Ishikawa (cell line): Measurements from ENCODE around the gene DNAH7.

Experiments used
- CEBPB ChIP-seq: IDR thresholded peaks from 2 replicates; pipeline ENCODE4 v1.6.1; 2012
- CREB1 ChIP-seq: IDR thresholded peaks from 2 replicates; pipeline ENCODE4 v1.6.1; 2012; ENCODE audit warnings: low read depth
- EGR1 ChIP-seq: IDR thresholded peaks from 2 replicates; pipeline ENCODE4 v1.6.1; 2012
- EP300 ChIP-seq: IDR thresholded peaks from 2 replicates; pipeline ENCODE4 v1.6.1; 2012; ENCODE audit warnings: borderline replicate concordance
- FOXM1 ChIP-seq: IDR thresholded peaks from 2 replicates; pipeline ENCODE4 v1.6.1; 2012; ENCODE audit warnings: low read depth, borderline replicate concordance
- MAX ChIP-seq: IDR thresholded peaks from 2 replicates; pipeline ENCODE4 v1.6.1; 2012
- NFIC ChIP-seq: IDR thresholded peaks from 2 replicates; pipeline ENCODE4 v1.6.1; 2012
- RAD21 ChIP-seq: IDR thresholded peaks from 2 replicates; pipeline ENCODE4 v1.6.1; 2012; ENCODE audit warnings: low read depth
- REST ChIP-seq: IDR thresholded peaks from 2 replicates; pipeline ENCODE4 v1.6.1; 2012; ENCODE audit warnings: low read depth, mild to moderate bottlenecking
- TAF1 ChIP-seq: IDR thresholded peaks from 2 replicates; pipeline ENCODE4 v1.6.1; 2012; ENCODE audit warnings: low read depth, mild to moderate bottlenecking
- TCF12 ChIP-seq: IDR thresholded peaks from 2 replicates; pipeline ENCODE4 v1.6.1; 2012; ENCODE audit warnings: low read depth
- TEAD4 ChIP-seq: IDR thresholded peaks from 2 replicates; pipeline ENCODE4 v1.6.1; 2012
- USF1 ChIP-seq: IDR thresholded peaks from 2 replicates; pipeline ENCODE4 v1.6.1; 2012
- YY1 ChIP-seq: IDR thresholded peaks from 2 replicates; pipeline ENCODE4 v1.6.1; 2012; ENCODE audit warnings: low read depth
- ZBTB7A ChIP-seq: IDR thresholded peaks from 2 replicates; pipeline ENCODE4 v1.6.1; 2012; ENCODE audit warnings: low read depth

DNAH7 gene

GRCh38 chr2:196088203-196088602 is 19.6 kb upstream of the DNAH7 start:
- TF ChIP-seq REST = no peak
- no peak for TF ChIP-seq FOXM1
- TF ChIP-seq NFIC = no peak
- TF ChIP-seq EGR1 = no peak
- no peak for TF ChIP-seq TAF1
- TF ChIP-seq MAX = no peak
- TF ChIP-seq YY1 = no peak
- TF ChIP-seq EP300 = no peak
- no peak for TF ChIP-seq CEBPB
- TF ChIP-seq ZBTB7A = no peak
- TF ChIP-seq CREB1 = no peak
- TF ChIP-seq TCF12 = no peak
- TF ChIP-seq RAD21 = no peak
- no peak for TF ChIP-seq TEAD4
- TF ChIP-seq USF1 = no peak

- no peak for TF ChIP-seq EP300
- TF ChIP-seq ZBTB7A = no peak
- TF ChIP-seq EGR1 = no peak
- TF ChIP-seq MAX = no peak
- TF ChIP-seq YY1 = no peak
- TF ChIP-seq RAD21 = no peak
- no peak for TF ChIP-seq REST
- no peak for TF ChIP-seq CREB1
- TF ChIP-seq CEBPB = no peak
- TF ChIP-seq USF1 = no peak
- no peak for TF ChIP-seq TEAD4
- TF ChIP-seq NFIC = no peak
- TF ChIP-seq FOXM1 = no peak
Measured at GRCh38 chr2:196086517-196087368, 18.1 kb upstream of the DNAH7 start.

- TF ChIP-seq RAD21 = no peak
Measured at GRCh38 chr2:196083601-196084000, 15.0 kb upstream of the DNAH7 start.

GRCh38 chr2:196080526-196080925 is 11.9 kb upstream of the DNAH7 start:
- no peak for TF ChIP-seq EP300
- no peak for TF ChIP-seq CEBPB
- TF ChIP-seq USF1 = no peak
- TF ChIP-seq TAF1 = no peak
- TF ChIP-seq NFIC = no peak
- TF ChIP-seq TCF12 = no peak
- no peak for TF ChIP-seq RAD21
- TF ChIP-seq ZBTB7A = no peak
- TF ChIP-seq YY1 = no peak
- no peak for TF ChIP-seq REST
- no peak for TF ChIP-seq MAX
- no peak for TF ChIP-seq TEAD4
- no peak for TF ChIP-seq EGR1
- no peak for TF ChIP-seq CREB1
- no peak for TF ChIP-seq FOXM1
